ENCODE results near the gene BCAS3. TPM values are rescaled to one million over a fixed set of nuclear protein-coding genes. Genes with fewer than 3 reads are reported as not detected.

Gene BCAS3
- total RNA-seq, 2 experiments from 2014 or later, result 20.1 to 31.8 TPM

- Histone ChIP-seq H3K36me3 (ENCODE audit: insufficient read depth, low read length) (no peaks in the 10 kb centered on the region), H3K9me3 (ENCODE audit: control insufficient read depth in 1 of 2, insufficient read depth in 1 of 2, low read length in 2 of 2) (no peaks in the 10 kb centered on the region), H3K27me3 (ENCODE audit: control insufficient read depth in 1 of 2, insufficient read depth in 2 of 2, low read length in 2 of 2) (no peaks in the 10 kb centered on the region), H3K27ac (ENCODE audit: low read depth in 1 of 2, low read length in 2 of 2) (no peak overlapping the region), H3K4me1 (ENCODE audit: insufficient read depth, low read length) (no peaks in the 10 kb centered on the region), H3K4me3 (ENCODE audit: low read length) (no peak overlapping the region)
- intact Hi-C loops (cut with DNase I, micrococcal nuclease), result no loop called here
- ChIA-PET POLR2A (no interaction called here), CTCF (interaction anchor here (2.0 kb wide), 1 partner anchor 10 kb away, joined by 4 read pairs; no protein-coding TSS in a partner anchor)
- H3K9me3 Mint-ChIP-seq, result no peaks in the 10 kb centered on the region
- no peaks in the 10 kb centered on the region for H3K4me1 Mint-ChIP-seq (ENCODE audit: low read depth)
- H3K27ac Mint-ChIP-seq, result no peak overlapping the region
- H3K27me3 Mint-ChIP-seq, result no peaks in the 10 kb centered on the region
- TF ChIP-seq, protein P1, sequence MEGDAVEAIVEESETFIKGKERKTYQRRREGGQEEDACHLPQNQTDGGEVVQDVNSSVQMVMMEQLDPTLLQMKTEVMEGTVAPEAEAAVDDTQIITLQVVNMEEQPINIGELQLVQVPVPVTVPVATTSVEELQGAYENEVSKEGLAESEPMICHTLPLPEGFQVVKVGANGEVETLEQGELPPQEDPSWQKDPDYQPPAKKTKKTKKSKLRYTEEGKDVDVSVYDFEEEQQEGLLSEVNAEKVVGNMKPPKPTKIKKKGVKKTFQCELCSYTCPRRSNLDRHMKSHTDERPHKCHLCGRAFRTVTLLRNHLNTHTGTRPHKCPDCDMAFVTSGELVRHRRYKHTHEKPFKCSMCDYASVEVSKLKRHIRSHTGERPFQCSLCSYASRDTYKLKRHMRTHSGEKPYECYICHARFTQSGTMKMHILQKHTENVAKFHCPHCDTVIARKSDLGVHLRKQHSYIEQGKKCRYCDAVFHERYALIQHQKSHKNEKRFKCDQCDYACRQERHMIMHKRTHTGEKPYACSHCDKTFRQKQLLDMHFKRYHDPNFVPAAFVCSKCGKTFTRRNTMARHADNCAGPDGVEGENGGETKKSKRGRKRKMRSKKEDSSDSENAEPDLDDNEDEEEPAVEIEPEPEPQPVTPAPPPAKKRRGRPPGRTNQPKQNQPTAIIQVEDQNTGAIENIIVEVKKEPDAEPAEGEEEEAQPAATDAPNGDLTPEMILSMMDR (IDR thresholded peaks at IDR 0.05), result no peak
- H3K36me3 Mint-ChIP-seq (ENCODE audit: low read depth), result peaks cover 4% of the 10 kb centered on the region
- H3K4me3 Mint-ChIP-seq, result no peak overlapping the region
- no peak for DNase-seq
- no peak for ATAC-seq (ENCODE audit: poor library complexity)
Measured at GRCh38 chr17:60939318-60939717, 261.7 kb downstream of the BCAS3 start.

DNA sequence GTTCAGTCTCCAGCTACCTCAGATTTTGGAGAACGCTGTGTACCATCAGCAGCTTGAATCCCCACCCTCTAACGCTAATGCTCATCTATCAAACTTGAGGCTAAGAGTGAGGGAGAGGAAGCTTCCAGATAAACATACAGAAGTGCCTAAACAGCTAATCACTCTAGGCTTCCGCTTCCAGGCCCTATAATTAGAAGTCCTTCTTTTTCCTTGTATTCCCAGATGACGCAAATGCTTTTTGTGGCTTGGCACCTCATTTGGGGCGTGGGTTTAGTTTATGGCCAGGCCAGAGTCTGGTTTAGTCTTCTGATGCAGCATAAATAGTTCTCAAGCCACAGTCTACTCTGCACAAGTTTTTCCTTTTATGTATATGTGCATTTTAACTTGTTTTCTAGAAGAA lies 263.4 kb downstream of the BCAS3 start:
- no peaks in the 10 kb centered on the region for H3K27me3 Mint-ChIP-seq
- H3K27ac Mint-ChIP-seq, result no peak overlapping the region
- H3K36me3 Mint-ChIP-seq (ENCODE audit: low read depth), result peaks cover 4% of the 10 kb centered on the region
- no peaks in the 10 kb centered on the region for H3K4me1 Mint-ChIP-seq (ENCODE audit: low read depth)
- no peaks in the 10 kb centered on the region for H3K36me3 ChIP-seq (ENCODE audit: insufficient read depth, low read length)
- ATAC-seq (ENCODE audit: poor library complexity) (no peak), DNase-seq (no peak)
- no peak overlapping the region for H3K4me3 Mint-ChIP-seq
- no peaks in the 10 kb centered on the region for H3K9me3 Mint-ChIP-seq
- ChIA-PET CTCF (no interaction called here), POLR2A (no interaction called here)
- no peaks in the 10 kb centered on the region for H3K9me3 ChIP-seq (ENCODE audit: control insufficient read depth in 1 of 2, insufficient read depth in 1 of 2, low read length in 2 of 2)
- H3K4me3 ChIP-seq (ENCODE audit: low read length), result no peak overlapping the region
- intact Hi-C loops (cut with DNase I, micrococcal nuclease), result no loop called here
- no peaks in the 10 kb centered on the region for H3K4me1 ChIP-seq (ENCODE audit: insufficient read depth, low read length)
- no peaks in the 10 kb centered on the region for H3K27me3 ChIP-seq (ENCODE audit: control insufficient read depth in 1 of 2, insufficient read depth in 2 of 2, low read length in 2 of 2)
- TF ChIP-seq, protein P1 (IDR thresholded peaks at IDR 0.05), result no peak
- H3K27ac ChIP-seq (ENCODE audit: low read depth in 1 of 2, low read length in 2 of 2), result no peak overlapping the region

- H3K36me3 Mint-ChIP-seq (ENCODE audit: low read depth), result peaks cover 8% of the 10 kb centered on the region
- no peaks in the 10 kb centered on the region for H3K4me1 Mint-ChIP-seq (ENCODE audit: low read depth)
- H3K27me3 Mint-ChIP-seq, result no peaks in the 10 kb centered on the region
- ChIA-PET POLR2A (no interaction called here), CTCF (no interaction called here)
- H3K27ac Mint-ChIP-seq, result no peak overlapping the region
- TF ChIP-seq, protein P1 (IDR thresholded peaks at IDR 0.05), result no peak
- DNase-seq (no peak), ATAC-seq (ENCODE audit: poor library complexity) (no peak)
- H3K9me3 ChIP-seq (ENCODE audit: control insufficient read depth in 1 of 2, insufficient read depth in 1 of 2, low read length in 2 of 2), result no peaks in the 10 kb centered on the region
- intact Hi-C loops (cut with DNase I, micrococcal nuclease), result no loop called here
- H3K4me1 ChIP-seq (ENCODE audit: insufficient read depth, low read length), result no peaks in the 10 kb centered on the region
- H3K4me3 Mint-ChIP-seq, result no peak overlapping the region
- H3K9me3 Mint-ChIP-seq, result no peaks in the 10 kb centered on the region
- H3K4me3 ChIP-seq (ENCODE audit: low read length), result no peak overlapping the region
- no peaks in the 10 kb centered on the region for H3K27me3 ChIP-seq (ENCODE audit: control insufficient read depth in 1 of 2, insufficient read depth in 2 of 2, low read length in 2 of 2)
- H3K36me3 ChIP-seq (ENCODE audit: insufficient read depth, low read length), result no peaks in the 10 kb centered on the region
- no peak overlapping the region for H3K27ac ChIP-seq (ENCODE audit: low read depth in 1 of 2, low read length in 2 of 2)
Measured at GRCh38 chr17:60941571-60941970, 263.9 kb downstream of the BCAS3 start.
